Peyer's patch (tissue), 4 donors: Measurements from ENCODE around the gene PTGES3L. TPM values are rescaled to one million over a fixed set of nuclear protein-coding genes. Genes with fewer than 3 reads are reported as not detected.
A peak's percentile ranks its signal among the peaks of the same experiment; 100 is the strongest.

Experiments
- DNase-seq, 3 donors: peaks; one replicate each; pipeline ENCODE4 v3.0.0-alpha.2; 2017 to 2019
- H3K27ac ChIP-seq, 4 donors: fragments of 200-600 bp; sonication (generic); one replicate each; pipeline ENCODE4 v1.5.1; 2016 to 2019
- H3K27me3 ChIP-seq, 2 donors: fragments of 200-600 bp; sonication (generic); one replicate each; pipeline ENCODE4 v1.5.1; 2019
- H3K36me3 ChIP-seq, 3 donors: fragments of 200-600 bp; sonication (generic); one replicate each; pipeline ENCODE4 v1.5.1; 2016 to 2019
- H3K4me1 ChIP-seq, 4 donors: fragments of 200-600 bp; sonication (generic); one replicate each; pipeline ENCODE4 v1.5.1; 2016 to 2019
- H3K4me3 ChIP-seq, 4 donors: fragments of 200-600 bp; sonication (generic); 1 replicate in 3 of 4; 2 replicates in 1 of 4; pipeline ENCODE4 v1.5.1; 2016 to 2019; ENCODE audit warnings: mild to moderate bottlenecking in 1 of 4
- H3K9me3 ChIP-seq, 4 donors: fragments of 200-600 bp; sonication (generic); one replicate each; pipeline ENCODE4 v1.5.1; 2016 to 2019; ENCODE audit warnings: mild to moderate bottlenecking in 1 of 4
- CTCF ChIP-seq, 6 experiments: fragments of 450-650 bp in 4 of 6; fragments of 200-600 bp in 2 of 6; sonication (generic) in 1 of 6; IDR thresholded peaks; one replicate each; pipeline ENCODE4 v1.5.1; 2017 to 2019; ENCODE audit warnings: antibody characterized with exemption in 6 of 6, mild to moderate bottlenecking in 3 of 6, moderate library complexity in 1 of 6
- POLR2A ChIP-seq, 2 donors: fragments of 450-650 bp; IDR thresholded peaks; one replicate each; pipeline ENCODE4 v1.5.1; 2017; ENCODE audit warnings: antibody characterized with exemption in 2 of 2, mild to moderate bottlenecking in 2 of 2, moderate library complexity in 2 of 2
- total RNA-seq, 4 donors: library from RNA; depleted of rRNA; stranded (reverse); fragments of >200 nt; gene quantifications; one replicate each; pipeline ENCODE4 v1.1.0, GENCODE V29; 2016

PTGES3L gene
- total RNA-seq, 4 donors from 2014 or later, result 1.6 to 6.9 (median 5.5) TPM; not detected in 1

- TF ChIP-seq CTCF (IDR thresholded peaks at IDR 0.05) (no peak), POLR2A (IDR thresholded peaks at IDR 0.05) (no peak)
- H3K4me1 ChIP-seq, result peaks cover 0 to 13% (median 5%) of the 10 kb centered on the region in 4 donors
- no peaks in the 10 kb centered on the region for H3K27me3 ChIP-seq
- DNase-seq, result no peak
- H3K27ac ChIP-seq, result peak overlapping the region in 1 of 4 donors; percentile 74
- no peaks in the 10 kb centered on the region for H3K36me3 ChIP-seq
- no peaks in the 10 kb centered on the region for H3K9me3 ChIP-seq
- no peak overlapping the region for H3K4me3 ChIP-seq
Measured at GRCh38 chr17:43025766-43026537, 46.1 kb upstream of the PTGES3L start.

GRCh38 chr17:43025290-43025657 is 45.4 kb upstream of the PTGES3L start:
- H3K27me3 ChIP-seq, result no peaks in the 10 kb centered on the region
- no peaks in the 10 kb centered on the region for H3K36me3 ChIP-seq
- no peak for DNase-seq
- peak overlapping the region; percentile 47 to 69 (median 57) for H3K4me3 ChIP-seq
- peak overlapping the region in 2 of 4 donors; percentile 74 for H3K27ac ChIP-seq
- H3K9me3 ChIP-seq, result no peaks in the 10 kb centered on the region
- TF ChIP-seq POLR2A (IDR thresholded peaks at IDR 0.05) (no peak), CTCF (IDR thresholded peaks at IDR 0.05) (no peak)
- H3K4me1 ChIP-seq, result peaks cover 0 to 18% (median 5%) of the 10 kb centered on the region in 4 donors

GRCh38 chr17:43024407-43025289 is 44.8 kb upstream of the PTGES3L start, which contains the start of gene RND2:
TSS of gene RND2 (plus strand) at chr17:43025231. CDS start at chr17:43025348, 117 bp downstream.
- no peaks in the 10 kb centered on the region for H3K27me3 ChIP-seq
- peak within 1 kb of the TSS; percentile 34 to 74 (median 72) for H3K27ac ChIP-seq
- H3K4me1 ChIP-seq, result peaks cover 0 to 25% (median 5%) of the 10 kb centered on the region in 4 donors
- peak; percentile 76 to 93 (median 90) for DNase-seq
- H3K36me3 ChIP-seq, result no peaks in the 10 kb centered on the region
- peak within 1 kb of the TSS; percentile 47 to 69 (median 57) for H3K4me3 ChIP-seq
- TF ChIP-seq POLR2A (IDR thresholded peaks at IDR 0.05) (no peak), CTCF (IDR thresholded peaks at IDR 0.05) (peak; percentile 55 to 68 (median 64))
- no peaks in the 10 kb centered on the region for H3K9me3 ChIP-seq

GRCh38 chr17:43021741-43022512 is 42.0 kb upstream of the PTGES3L start, which contains the start of gene VAT1:
TSS of gene VAT1 (minus strand) at chr17:43022385. CDS start at chr17:43022322, 63 bp downstream.
- peak within 1 kb of the TSS; percentile 66 to 88 (median 84) for H3K27ac ChIP-seq
- TF ChIP-seq POLR2A (IDR thresholded peaks at IDR 0.05) (peak in 1 of 2 donors; percentile 59), CTCF (IDR thresholded peaks at IDR 0.05) (peak in 1 of 6 experiments; percentile 7)
- peaks cover 0 to 40% (median 5%) of the 10 kb centered on the region in 4 donors for H3K4me1 ChIP-seq
- peak within 1 kb of the TSS; percentile 73 to 94 (median 86) for H3K4me3 ChIP-seq
- no peaks in the 10 kb centered on the region for H3K27me3 ChIP-seq
- DNase-seq, result peak; percentile 70 to 90 (median 90)
- H3K36me3 ChIP-seq, result peaks cover 0 to 11% (median 0%) of the 10 kb centered on the region in 3 donors
- no peaks in the 10 kb centered on the region for H3K9me3 ChIP-seq
